ENCODE data around the gene CDC27.
"Not testable (repeated sequence)": the region's sequence is repeated elsewhere in the genome, so short reads cannot be mapped to it uniquely, and the experiment has no call there.

Gene CDC27

DNA sequence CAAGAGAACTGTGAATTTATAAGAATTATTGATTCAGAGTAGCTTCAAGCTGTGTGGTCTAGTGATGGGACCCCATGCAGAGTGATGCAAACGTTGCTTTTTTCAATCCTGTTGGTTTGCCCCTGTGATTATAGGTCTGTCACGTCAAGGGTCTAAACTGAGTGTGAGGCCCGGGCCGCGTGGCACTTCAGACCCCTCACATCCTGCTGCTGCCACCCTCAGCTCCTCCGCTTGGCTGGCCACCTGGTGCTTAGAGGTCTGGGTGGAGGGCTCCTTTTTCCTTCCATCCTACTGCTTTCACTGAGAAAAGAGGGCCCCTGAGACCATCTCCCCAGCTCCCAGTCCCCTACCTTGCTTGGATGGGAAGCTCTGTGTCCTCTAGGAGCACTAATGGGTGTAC is 32.1 kb upstream of the CDC27 start:
- in situ Hi-C loops (cut with HindIII; ENCODE audit: low sequenced_read_pairs), result no loop called here

GRCh38 chr17:47220531-47220999 is 31.5 kb upstream of the CDC27 start:
- in situ Hi-C loops (cut with HindIII; ENCODE audit: low sequenced_read_pairs), result no loop called here
- DNase-seq (ENCODE audit: low read depth, low spot score), result no peak
- no peak overlapping the region for H3K4me3 ChIP-seq (ENCODE audit: low read depth, low read length)
- TF ChIP-seq, protein P1, sequence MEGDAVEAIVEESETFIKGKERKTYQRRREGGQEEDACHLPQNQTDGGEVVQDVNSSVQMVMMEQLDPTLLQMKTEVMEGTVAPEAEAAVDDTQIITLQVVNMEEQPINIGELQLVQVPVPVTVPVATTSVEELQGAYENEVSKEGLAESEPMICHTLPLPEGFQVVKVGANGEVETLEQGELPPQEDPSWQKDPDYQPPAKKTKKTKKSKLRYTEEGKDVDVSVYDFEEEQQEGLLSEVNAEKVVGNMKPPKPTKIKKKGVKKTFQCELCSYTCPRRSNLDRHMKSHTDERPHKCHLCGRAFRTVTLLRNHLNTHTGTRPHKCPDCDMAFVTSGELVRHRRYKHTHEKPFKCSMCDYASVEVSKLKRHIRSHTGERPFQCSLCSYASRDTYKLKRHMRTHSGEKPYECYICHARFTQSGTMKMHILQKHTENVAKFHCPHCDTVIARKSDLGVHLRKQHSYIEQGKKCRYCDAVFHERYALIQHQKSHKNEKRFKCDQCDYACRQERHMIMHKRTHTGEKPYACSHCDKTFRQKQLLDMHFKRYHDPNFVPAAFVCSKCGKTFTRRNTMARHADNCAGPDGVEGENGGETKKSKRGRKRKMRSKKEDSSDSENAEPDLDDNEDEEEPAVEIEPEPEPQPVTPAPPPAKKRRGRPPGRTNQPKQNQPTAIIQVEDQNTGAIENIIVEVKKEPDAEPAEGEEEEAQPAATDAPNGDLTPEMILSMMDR (IDR thresholded peaks at IDR 0.05; ENCODE audit: low read depth, low read length), result no peak

More for the DNA sequence above, 32.1 kb upstream of the CDC27 start:
- no peak overlapping the region for H3K4me3 ChIP-seq (ENCODE audit: low read depth, low read length)
- no peak for DNase-seq (ENCODE audit: low read depth, low spot score)
- TF ChIP-seq, protein P1 (IDR thresholded peaks at IDR 0.05; ENCODE audit: low read depth, low read length), result no peak

DNA sequence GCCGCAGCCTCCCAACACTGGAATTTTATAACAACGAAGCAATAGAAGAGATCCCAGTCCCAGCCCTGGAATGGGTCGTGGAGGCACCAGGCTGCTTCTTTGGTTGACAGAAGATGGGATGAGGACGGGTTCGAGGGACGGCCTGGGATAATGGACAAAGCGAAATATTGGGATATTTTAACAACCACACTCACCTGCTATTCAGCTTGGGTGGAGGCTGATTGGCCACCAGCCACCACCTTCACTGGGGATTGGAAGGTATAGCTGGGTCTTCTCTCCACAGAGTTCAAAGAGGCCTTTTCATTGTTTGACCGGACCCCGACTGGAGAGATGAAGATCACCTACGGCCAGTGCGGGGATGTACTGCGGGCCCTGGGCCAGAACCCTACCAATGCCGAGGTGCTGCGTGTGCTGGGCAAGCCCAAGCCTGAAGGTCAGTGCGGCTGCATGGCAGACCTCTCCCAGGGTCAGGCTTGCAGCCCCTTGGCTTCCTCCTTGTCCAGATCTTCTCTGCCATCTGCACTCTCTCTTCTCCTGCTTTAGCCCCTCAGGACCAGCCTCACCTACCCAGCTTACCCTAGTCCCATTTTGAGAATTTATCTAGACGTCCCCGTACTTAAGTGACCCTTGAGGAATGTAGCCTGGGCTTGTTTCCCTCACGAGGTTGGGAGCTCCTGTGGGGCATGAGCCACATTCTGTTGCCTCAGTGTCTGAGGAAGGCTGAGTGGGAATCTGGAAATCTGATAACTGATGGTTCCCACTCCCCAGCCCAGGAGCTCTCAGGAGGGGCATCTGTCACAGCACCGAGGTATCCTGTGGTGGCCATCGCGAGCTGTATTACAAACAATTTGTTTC is 30.8 kb upstream of the CDC27 start:
- H3K4me3 ChIP-seq (ENCODE audit: low read depth, low read length), result no peak overlapping the region
- DNase-seq (ENCODE audit: low read depth, low spot score), result no peak
- TF ChIP-seq, protein P1 (IDR thresholded peaks at IDR 0.05; ENCODE audit: low read depth, low read length), result no peak
- in situ Hi-C loops (cut with HindIII; ENCODE audit: low sequenced_read_pairs), result no loop called here

DNA sequence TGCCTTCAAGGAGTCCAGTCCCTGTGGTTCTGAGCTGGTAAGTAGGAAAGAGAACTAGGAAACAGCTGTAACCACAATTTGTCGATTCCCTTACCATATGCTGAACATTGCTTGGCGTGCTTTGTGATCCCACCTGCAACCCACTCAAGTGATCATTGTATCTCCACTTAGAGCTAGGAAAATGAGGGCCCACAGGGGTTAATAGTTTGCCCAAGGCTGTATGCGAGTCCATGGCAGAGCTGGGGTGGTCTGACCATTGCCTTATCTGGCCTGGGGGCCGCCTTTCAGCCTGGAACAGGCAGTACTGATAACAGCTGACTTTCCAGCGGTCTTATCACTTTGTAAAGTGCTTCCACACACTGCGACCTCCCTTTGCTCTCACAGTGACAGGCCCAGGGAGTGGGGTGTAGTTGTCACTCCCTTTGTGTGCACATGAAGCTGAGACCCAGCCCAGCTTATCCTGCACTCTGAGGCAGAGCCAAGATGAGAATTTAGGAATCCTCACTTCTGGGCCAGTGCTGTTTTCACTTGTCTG is 29.9 kb upstream of the CDC27 start:
- TF ChIP-seq, protein P1 (IDR thresholded peaks at IDR 0.05; ENCODE audit: low read depth, low read length), result no peak
- no peak overlapping the region for H3K4me3 ChIP-seq (ENCODE audit: low read depth, low read length)
- in situ Hi-C loops (cut with HindIII; ENCODE audit: low sequenced_read_pairs), result no loop called here
- no peak for DNase-seq (ENCODE audit: low read depth, low spot score)

GRCh38 chr17:47217279-47217678 is 28.2 kb upstream of the CDC27 start:
- DNase-seq (ENCODE audit: low read depth, low spot score); H3K4me3 ChIP-seq (ENCODE audit: low read depth, low read length); in situ Hi-C loops (cut with HindIII; ENCODE audit: low sequenced_read_pairs): not testable (repeated sequence)

DNA sequence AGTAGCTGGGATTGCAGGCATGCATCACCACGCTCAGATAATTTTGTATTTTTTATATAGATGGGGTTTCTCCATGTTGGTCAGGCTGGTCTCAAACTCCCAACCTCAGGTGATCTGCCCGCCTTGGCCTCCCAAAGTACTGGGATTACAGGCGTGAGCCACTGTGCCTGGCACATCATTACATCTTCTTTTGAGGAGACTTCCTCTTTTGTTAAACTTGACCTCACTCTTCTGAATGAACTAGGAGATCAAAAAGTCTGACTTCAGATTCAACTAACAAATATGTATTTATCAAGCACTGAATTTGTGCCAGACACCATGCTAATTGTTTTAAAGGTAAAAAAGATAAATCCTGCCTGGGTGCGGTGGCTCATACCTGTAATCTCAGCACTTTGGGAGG is 27.7 kb upstream of the CDC27 start:
- H3K4me3 ChIP-seq (ENCODE audit: low read depth, low read length); DNase-seq (ENCODE audit: low read depth, low spot score); in situ Hi-C loops (cut with HindIII; ENCODE audit: low sequenced_read_pairs): not testable (repeated sequence)

- in situ Hi-C loops (cut with HindIII; ENCODE audit: low sequenced_read_pairs), result no loop called here
- TF ChIP-seq, protein P1 (IDR thresholded peaks at IDR 0.05; ENCODE audit: low read depth, low read length), result no peak
- DNase-seq (ENCODE audit: low read depth, low spot score), result no peak
- no peak overlapping the region for H3K4me3 ChIP-seq (ENCODE audit: low read depth, low read length)
These were observed 25.8 kb upstream of the CDC27 start for GRCh38 chr17:47214931-47215330.
